Neural crest cell (in vitro differentiated cells): ENCODE results near the gene SLC38A3. TPM values are rescaled to one million over a fixed set of nuclear protein-coding genes. Genes with fewer than 3 reads are reported as not detected.

Source experiments
- DNase-seq: peaks from one replicate; pipeline ENCODE4 v3.0.0; 2021; ENCODE audit warnings: low read depth, mixed read lengths, low spot score
- H3K27ac Mint-ChIP-seq: one replicate; pipeline ENCODE4 v1.8.0; 2021; ENCODE audit warnings: mild to moderate bottlenecking, mixed read lengths; ENCODE audit not compliant: unreplicated experiment
- H3K27me3 Mint-ChIP-seq: 2 replicates; pipeline ENCODE4 v1.8.0; 2021; ENCODE audit warnings: low read depth, mild to moderate bottlenecking, mixed read lengths
- H3K36me3 Mint-ChIP-seq: 2 replicates; pipeline ENCODE4 v1.8.0; 2021; ENCODE audit warnings: low read depth, mild to moderate bottlenecking, mixed read lengths
- H3K4me1 Mint-ChIP-seq: 2 replicates; pipeline ENCODE4 v1.8.0; 2021; ENCODE audit warnings: mixed read lengths
- H3K4me3 Mint-ChIP-seq: one replicate; pipeline ENCODE4 v1.8.0; 2021; ENCODE audit warnings: mild to moderate bottlenecking, mixed read lengths
- H3K9me3 Mint-ChIP-seq: 2 replicates; pipeline ENCODE4 v1.8.0; 2021; ENCODE audit warnings: mixed read lengths
- total RNA-seq: library from RNA; stranded (reverse); gene quantifications from 2 replicates; pipeline ENCODE4 v1.2.1, GENCODE V29; 2021
- TF ChIP-seq, protein P1 (sequence below): fragments of 200-600 bp; sonication (generic); conservative IDR thresholded peaks from 2 replicates; pipeline ENCODE4 v1.5.0; 2021; ENCODE audit warnings: antibody characterized with exemption, mild to moderate bottlenecking

Gene SLC38A3
- total RNA-seq, 1 donor from 2014 or later: 2.7 TPM

DNA sequence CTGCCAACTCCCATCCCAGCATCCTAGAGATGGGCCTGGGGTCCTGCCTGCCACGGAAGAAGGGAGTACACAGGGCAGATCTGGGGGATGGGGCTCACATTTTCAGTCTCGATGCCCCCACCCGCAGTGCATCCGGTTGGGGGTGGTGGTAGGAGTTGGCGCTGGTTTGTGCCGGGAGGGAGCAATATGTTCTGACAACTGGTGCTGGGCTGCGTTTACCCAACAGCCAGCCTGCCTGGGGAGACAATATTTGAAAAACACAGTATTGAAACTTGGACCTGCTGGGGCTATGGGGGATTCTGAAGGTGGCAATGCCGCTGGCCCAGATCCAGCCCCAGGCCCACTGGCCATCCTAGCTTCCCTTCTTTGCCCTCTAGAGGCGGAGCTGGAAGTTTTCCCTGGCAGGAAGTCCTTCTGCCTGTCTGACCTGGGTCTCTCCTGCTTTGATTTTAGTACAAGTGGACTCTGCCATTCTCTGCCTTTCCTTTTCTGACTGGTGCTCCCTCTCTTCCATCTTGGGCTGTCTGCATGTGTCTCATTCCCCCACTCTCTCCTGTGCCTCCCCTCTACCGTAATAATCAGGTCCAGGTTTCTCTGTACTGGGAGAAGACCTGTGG lies 46.4 kb upstream of the SLC38A3 start:
- peaks cover 39% of the 10 kb centered on the region for H3K27me3 Mint-ChIP-seq
- DNase-seq: no peak
- TF ChIP-seq, protein P1, sequence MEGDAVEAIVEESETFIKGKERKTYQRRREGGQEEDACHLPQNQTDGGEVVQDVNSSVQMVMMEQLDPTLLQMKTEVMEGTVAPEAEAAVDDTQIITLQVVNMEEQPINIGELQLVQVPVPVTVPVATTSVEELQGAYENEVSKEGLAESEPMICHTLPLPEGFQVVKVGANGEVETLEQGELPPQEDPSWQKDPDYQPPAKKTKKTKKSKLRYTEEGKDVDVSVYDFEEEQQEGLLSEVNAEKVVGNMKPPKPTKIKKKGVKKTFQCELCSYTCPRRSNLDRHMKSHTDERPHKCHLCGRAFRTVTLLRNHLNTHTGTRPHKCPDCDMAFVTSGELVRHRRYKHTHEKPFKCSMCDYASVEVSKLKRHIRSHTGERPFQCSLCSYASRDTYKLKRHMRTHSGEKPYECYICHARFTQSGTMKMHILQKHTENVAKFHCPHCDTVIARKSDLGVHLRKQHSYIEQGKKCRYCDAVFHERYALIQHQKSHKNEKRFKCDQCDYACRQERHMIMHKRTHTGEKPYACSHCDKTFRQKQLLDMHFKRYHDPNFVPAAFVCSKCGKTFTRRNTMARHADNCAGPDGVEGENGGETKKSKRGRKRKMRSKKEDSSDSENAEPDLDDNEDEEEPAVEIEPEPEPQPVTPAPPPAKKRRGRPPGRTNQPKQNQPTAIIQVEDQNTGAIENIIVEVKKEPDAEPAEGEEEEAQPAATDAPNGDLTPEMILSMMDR: no peak
- peaks cover 25% of the 10 kb centered on the region for H3K4me1 Mint-ChIP-seq
- no peaks in the 10 kb centered on the region for H3K36me3 Mint-ChIP-seq
- H3K4me3 Mint-ChIP-seq: no peak overlapping the region
- no peak overlapping the region for H3K27ac Mint-ChIP-seq
- no peaks in the 10 kb centered on the region for H3K9me3 Mint-ChIP-seq

DNA sequence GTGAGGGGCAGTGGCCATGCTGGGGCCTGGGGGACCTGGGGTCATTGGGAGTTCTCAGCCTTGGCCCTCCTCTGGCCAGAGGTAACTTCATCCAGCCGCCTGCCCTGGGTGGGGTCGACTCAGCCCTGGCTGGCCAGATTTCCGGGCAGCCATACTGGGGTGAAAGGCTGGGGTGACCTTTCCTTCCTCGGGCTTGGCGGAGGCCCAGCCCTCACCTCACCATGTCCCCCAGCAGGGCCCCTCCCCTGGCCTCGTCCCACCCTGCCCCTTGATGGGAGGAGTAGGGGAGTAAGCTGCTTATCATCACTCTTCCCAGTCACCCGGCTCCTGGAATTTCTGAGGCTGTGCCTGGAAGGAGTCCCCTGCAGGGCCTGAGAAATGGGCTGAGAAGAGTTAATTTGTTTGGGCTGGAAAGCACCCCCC lies 44.5 kb upstream of the SLC38A3 start:
- no peaks in the 10 kb centered on the region for H3K9me3 Mint-ChIP-seq
- TF ChIP-seq, protein P1: no peak
- H3K4me1 Mint-ChIP-seq: peaks cover 17% of the 10 kb centered on the region
- H3K4me3 Mint-ChIP-seq: no peak overlapping the region
- H3K36me3 Mint-ChIP-seq: no peaks in the 10 kb centered on the region
- no peak for DNase-seq
- H3K27me3 Mint-ChIP-seq: peaks cover 31% of the 10 kb centered on the region
- H3K27ac Mint-ChIP-seq: no peak overlapping the region

DNA sequence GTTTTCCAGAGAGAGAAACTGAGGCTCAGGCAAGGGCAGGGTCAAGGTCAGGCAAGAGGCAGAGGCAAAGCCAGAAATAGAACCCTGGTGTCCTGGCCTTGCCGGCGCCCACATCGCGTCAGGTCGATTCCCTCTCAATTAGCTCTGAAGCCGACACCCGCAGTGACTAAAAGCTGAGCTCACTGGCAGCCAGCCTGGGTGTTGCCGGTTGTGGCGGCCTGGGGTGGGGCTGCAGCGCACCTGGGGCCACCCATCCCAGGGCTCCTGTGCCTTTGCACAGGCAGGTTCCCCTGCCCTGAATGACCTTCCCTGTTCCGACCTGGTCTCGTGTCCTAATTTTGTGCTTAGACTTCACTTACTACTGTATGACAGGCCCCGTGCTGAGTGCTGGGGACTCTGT lies 43.8 kb upstream of the SLC38A3 start:
- TF ChIP-seq, protein P1: no peak
- DNase-seq: no peak
- Mint-ChIP-seq H3K4me1 (peaks cover 14% of the 10 kb centered on the region), H3K27me3 (peaks cover 23% of the 10 kb centered on the region), H3K27ac (no peak overlapping the region), H3K9me3 (no peaks in the 10 kb centered on the region), H3K36me3 (no peaks in the 10 kb centered on the region), H3K4me3 (no peak overlapping the region)

DNA sequence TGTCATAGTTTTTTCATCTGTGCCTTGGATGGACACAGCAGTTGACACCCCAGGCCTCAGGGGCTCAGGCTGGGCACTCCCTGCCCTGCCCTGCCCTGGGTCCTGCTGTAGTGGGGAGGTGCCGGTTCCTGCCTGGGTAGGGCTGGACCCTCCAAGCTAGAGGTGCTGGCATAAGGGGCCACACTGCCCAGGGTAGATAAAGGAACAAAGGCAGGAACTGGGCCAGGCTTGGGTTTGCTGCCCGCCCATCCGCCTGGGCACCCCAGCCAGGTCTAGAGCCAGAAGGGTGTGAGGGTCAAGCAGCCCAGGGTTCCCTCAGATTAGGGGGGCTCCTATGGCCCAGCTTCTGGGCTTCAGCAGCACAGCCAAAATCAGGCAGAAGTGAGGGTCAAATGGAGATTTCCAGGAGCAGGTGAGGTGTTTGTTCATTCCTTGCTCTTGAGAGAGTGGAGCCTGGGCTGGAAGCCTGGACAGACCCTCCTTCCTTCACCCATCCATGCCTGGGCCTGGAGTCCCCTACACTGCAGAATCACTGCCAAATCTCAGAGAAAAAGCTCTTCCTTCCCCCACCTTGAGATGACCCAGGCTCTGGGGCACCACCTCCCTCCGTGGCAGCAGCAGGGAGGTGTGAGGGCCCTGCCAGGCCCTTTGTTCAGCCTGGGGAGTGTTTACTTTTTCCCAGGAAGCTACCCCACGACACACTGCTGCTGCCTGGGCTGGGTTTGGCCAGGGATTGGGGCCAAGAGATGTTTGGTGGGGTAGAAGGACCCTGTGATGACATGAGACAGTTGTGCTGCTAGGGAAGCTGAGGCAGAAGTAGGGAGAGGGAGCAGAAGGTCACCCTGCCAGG lies 42.8 kb upstream of the SLC38A3 start:
- peaks cover 22% of the 10 kb centered on the region for H3K4me1 Mint-ChIP-seq
- peaks cover 14% of the 10 kb centered on the region for H3K27me3 Mint-ChIP-seq
- DNase-seq: no peak
- H3K4me3 Mint-ChIP-seq: no peak overlapping the region
- H3K9me3 Mint-ChIP-seq: no peaks in the 10 kb centered on the region
- TF ChIP-seq, protein P1: no peak
- peak overlapping the region; percentile 32 for H3K27ac Mint-ChIP-seq
- no peaks in the 10 kb centered on the region for H3K36me3 Mint-ChIP-seq

DNA sequence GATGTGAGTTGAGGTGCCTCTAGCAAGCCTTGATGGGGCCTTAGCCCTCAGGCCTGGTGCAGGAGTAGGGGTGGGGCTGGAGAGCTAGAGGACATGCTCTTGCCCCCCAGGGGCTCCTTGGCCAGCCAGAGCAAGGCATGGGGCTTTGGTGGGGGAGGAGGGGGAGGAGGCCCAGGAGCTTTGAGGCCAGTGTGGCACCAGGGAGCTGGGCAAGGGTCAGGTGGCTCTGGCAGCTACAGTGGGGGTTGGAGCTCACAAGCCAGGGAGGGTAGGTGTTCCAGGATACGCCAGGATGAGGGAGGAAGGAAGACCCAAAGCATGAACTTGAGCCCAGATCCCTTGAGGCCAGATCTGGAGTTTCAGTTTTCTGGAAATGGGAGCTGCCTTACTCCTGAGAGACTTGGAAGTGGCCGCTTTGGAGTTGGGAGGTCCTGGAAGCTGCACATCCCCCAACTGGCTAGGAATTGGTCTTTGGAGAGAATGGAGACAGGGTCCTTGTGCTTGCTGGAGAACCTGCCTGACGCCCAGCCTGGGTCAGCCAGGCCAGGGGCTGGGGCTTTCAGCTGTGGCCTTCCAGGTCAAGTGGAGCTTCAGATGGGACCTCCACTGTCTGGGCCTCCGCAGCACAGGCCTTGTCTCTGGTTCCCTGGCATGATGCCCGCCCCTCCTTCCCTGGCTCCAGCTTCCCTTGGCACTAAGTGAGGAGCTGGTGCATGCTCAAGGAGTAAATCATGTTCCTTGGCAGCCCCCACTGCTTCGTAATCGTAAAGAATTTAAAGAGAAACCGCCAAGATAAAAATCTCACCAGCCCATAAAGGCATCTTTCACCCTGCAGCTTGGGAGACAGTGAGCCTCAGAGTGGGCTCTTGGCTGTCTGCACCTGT lies 41.3 kb upstream of the SLC38A3 start:
- no peaks in the 10 kb centered on the region for H3K36me3 Mint-ChIP-seq
- H3K4me1 Mint-ChIP-seq: peaks cover 25% of the 10 kb centered on the region
- H3K9me3 Mint-ChIP-seq: no peaks in the 10 kb centered on the region
- H3K27me3 Mint-ChIP-seq: no peaks in the 10 kb centered on the region
- TF ChIP-seq, protein P1: no peak
- no peak for DNase-seq
- no peak overlapping the region for H3K4me3 Mint-ChIP-seq
- no peak overlapping the region for H3K27ac Mint-ChIP-seq
